Progenitor cell of endocrine pancreas (in vitro differentiated cells): ENCODE results near the gene MAN2A2. TPM values are rescaled to one million over a fixed set of nuclear protein-coding genes. Genes with fewer than 3 reads are reported as not detected.

Experiments
- DNase-seq: peaks from one replicate; pipeline ENCODE4 v3.0.0; 2021; ENCODE audit warnings: low spot score; ENCODE audit not compliant: unreplicated experiment
- H3K27ac Mint-ChIP-seq: 2 replicates; pipeline ENCODE4 v1.8.0; 2021; ENCODE audit warnings: mild to moderate bottlenecking, moderate library complexity, mixed read lengths
- H3K27me3 Mint-ChIP-seq: 2 replicates; pipeline ENCODE4 v1.8.0; 2021; ENCODE audit warnings: mixed read lengths
- H3K36me3 Mint-ChIP-seq: 2 replicates; pipeline ENCODE4 v1.8.0; 2022; ENCODE audit warnings: mixed read lengths; ENCODE audit not compliant: insufficient read depth
- H3K4me1 Mint-ChIP-seq: 2 replicates; pipeline ENCODE4 v1.8.0; 2021; ENCODE audit warnings: low read depth, mixed read lengths
- H3K4me3 Mint-ChIP-seq: 2 replicates; pipeline ENCODE4 v1.8.0; 2021; ENCODE audit warnings: low read depth, mild to moderate bottlenecking, moderate library complexity, mixed read lengths
- H3K9me3 Mint-ChIP-seq: 2 replicates; pipeline ENCODE4 v1.8.0; 2021; ENCODE audit warnings: low read depth, mixed read lengths
- total RNA-seq: library from RNA; stranded (reverse); gene quantifications from 2 replicates; pipeline ENCODE4 v1.2.1, GENCODE V29; 2021
- TF ChIP-seq, protein P1 (sequence below): fragments of 200-600 bp; sonication (generic); IDR thresholded peaks from one replicate; pipeline ENCODE4 v1.5.0; 2021; ENCODE audit warnings: antibody characterized with exemption, mild to moderate bottlenecking; ENCODE audit not compliant: unreplicated experiment

MAN2A2 gene
- total RNA-seq, 1 donor from 2014 or later, result 117 TPM

DNA sequence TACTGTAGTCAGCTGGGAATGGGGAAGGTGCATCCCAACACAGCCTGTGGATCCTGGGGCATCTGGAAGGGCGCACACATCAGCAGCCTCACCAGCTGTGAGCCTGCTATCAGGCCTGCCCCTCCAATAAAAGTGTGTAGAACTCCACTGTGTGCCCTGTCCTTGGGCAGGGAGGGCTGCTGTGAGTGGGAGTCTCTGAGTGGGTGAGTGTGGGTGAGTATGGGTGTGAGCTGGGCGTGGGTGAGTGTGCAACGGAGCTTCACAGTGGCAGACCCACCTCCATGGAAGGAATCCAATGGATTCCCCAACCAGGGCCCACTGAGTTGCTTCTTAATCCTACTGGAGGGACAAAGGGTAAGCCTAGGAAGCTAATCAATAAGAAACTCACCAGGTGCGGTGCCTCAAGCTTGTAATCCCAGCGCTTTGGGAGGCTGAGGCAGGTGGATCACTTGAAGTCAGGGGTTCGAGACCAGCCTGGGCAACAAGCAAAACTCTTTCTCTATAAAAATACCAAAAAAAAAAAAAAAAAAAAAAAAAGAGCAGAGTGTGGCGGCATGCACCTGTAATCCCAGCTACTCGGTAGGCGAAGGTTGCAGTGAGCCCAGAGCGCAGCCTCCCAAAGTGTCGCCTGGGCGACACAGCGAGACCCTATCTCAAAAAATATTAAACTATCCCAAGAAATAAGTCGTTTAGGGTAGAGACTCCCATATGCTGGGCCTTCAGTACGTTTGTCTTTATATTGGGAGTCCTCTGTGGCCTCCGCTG, 51.0 kb downstream of the MAN2A2 start:
- peaks cover 6% of the 10 kb centered on the region for H3K36me3 Mint-ChIP-seq
- H3K27ac Mint-ChIP-seq, result no peak overlapping the region
- TF ChIP-seq, protein P1, sequence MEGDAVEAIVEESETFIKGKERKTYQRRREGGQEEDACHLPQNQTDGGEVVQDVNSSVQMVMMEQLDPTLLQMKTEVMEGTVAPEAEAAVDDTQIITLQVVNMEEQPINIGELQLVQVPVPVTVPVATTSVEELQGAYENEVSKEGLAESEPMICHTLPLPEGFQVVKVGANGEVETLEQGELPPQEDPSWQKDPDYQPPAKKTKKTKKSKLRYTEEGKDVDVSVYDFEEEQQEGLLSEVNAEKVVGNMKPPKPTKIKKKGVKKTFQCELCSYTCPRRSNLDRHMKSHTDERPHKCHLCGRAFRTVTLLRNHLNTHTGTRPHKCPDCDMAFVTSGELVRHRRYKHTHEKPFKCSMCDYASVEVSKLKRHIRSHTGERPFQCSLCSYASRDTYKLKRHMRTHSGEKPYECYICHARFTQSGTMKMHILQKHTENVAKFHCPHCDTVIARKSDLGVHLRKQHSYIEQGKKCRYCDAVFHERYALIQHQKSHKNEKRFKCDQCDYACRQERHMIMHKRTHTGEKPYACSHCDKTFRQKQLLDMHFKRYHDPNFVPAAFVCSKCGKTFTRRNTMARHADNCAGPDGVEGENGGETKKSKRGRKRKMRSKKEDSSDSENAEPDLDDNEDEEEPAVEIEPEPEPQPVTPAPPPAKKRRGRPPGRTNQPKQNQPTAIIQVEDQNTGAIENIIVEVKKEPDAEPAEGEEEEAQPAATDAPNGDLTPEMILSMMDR, result no peak
- DNase-seq, result no peak
- no peaks in the 10 kb centered on the region for H3K9me3 Mint-ChIP-seq
- no peaks in the 10 kb centered on the region for H3K27me3 Mint-ChIP-seq
- H3K4me1 Mint-ChIP-seq, result peaks cover 9% of the 10 kb centered on the region
- peak overlapping the region; percentile 86 for H3K4me3 Mint-ChIP-seq

DNA sequence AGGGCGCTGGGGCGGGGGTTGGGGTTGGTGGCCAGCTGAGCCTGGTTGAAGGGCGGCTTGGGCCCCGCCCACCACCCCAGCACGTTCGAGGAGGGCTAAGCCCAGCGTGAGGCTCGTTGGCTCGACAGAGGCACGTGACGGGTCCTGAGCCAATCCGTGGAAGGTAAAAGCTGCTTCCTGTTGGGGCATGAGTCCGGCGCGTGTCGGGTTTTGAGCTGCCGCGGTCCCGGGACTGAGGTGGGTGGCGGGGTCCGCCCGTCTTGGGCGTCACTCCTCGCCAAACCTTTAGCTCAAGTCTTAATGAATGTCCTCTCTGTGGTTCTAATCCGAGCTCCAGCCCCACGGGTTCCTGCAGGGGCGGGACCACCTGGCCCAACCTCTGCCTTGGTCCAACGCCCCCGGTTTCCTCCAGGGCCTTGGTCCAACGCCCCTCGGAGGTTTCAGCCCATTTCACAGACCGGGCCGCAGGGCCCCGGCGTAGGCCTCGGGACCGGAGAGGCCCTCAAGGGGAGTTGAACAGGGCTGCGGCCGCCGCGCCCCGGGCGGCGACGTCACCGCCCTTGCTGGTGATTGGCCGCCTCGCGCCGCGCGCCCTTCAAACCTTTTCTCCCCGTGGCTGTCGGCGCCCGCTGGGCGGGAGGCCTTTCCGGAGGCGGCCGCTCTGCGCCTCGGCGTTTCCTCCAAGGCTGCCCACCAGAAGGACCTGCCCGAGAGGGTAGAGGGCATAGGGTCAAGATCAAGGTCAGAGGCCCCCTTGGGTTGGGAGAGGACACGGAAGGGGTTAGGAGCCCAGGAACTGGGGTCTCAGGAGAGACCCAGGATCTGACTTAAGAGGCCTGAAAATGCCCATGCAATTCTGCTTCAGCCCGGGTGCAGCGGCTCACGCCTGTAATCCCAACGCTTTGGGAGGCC, 51.9 kb downstream of the MAN2A2 start, which contains the start of gene RCCD1:
Gene RCCD1 (plus strand): TSS at position 173 of the 912 bp plus-strand sequence. CDS start 1,851 bp downstream, outside the sequence.
- H3K27me3 Mint-ChIP-seq, result no peaks in the 10 kb centered on the region
- H3K4me3 Mint-ChIP-seq, result peak within 1 kb of the TSS; percentile 86
- H3K36me3 Mint-ChIP-seq, result peaks cover 9% of the 10 kb centered on the region
- no peaks in the 10 kb centered on the region for H3K9me3 Mint-ChIP-seq
- TF ChIP-seq, protein P1, result no peak
- DNase-seq, result peak; percentile 80
- H3K27ac Mint-ChIP-seq, result peak within 1 kb of the TSS; percentile 95
- peaks cover 9% of the 10 kb centered on the region for H3K4me1 Mint-ChIP-seq

DNA sequence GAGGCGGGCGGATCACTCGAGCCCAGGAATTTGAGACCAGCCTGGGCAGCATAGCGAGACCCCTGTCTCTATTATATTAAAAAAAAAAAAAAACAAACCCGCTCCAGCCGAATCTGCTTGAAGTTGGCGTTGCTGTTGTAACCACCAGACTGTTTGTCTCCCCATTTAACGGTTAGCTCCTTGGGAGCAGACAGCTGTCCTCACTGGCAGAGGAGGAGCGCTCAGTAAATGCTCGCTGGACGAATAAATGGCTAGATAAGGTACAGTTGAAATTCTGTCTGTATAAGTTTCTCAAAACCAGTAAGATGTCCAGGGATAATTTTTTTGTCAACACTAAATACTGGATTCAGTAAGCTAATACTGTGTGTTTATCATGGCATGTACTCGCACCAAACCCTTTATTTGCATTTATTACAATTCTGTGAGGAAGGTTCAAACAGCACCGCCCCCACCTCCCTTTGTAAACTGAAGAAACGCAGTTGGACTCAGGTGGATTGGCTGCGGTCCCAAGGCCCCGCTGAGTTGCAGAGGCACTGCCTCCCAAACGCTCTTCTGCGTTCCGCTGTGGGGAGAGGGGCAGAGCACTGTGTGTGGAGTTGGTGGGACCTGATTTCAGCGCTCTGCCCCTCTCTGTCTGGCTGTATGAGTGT, 52.6 kb downstream of the MAN2A2 start:
- peak overlapping the region; percentile 86 for H3K4me3 Mint-ChIP-seq
- no peak overlapping the region for H3K27ac Mint-ChIP-seq
- H3K27me3 Mint-ChIP-seq, result no peaks in the 10 kb centered on the region
- TF ChIP-seq, protein P1, result no peak
- DNase-seq, result no peak
- H3K4me1 Mint-ChIP-seq, result peaks cover 9% of the 10 kb centered on the region
- H3K36me3 Mint-ChIP-seq, result peaks cover 9% of the 10 kb centered on the region
- no peaks in the 10 kb centered on the region for H3K9me3 Mint-ChIP-seq

DNA sequence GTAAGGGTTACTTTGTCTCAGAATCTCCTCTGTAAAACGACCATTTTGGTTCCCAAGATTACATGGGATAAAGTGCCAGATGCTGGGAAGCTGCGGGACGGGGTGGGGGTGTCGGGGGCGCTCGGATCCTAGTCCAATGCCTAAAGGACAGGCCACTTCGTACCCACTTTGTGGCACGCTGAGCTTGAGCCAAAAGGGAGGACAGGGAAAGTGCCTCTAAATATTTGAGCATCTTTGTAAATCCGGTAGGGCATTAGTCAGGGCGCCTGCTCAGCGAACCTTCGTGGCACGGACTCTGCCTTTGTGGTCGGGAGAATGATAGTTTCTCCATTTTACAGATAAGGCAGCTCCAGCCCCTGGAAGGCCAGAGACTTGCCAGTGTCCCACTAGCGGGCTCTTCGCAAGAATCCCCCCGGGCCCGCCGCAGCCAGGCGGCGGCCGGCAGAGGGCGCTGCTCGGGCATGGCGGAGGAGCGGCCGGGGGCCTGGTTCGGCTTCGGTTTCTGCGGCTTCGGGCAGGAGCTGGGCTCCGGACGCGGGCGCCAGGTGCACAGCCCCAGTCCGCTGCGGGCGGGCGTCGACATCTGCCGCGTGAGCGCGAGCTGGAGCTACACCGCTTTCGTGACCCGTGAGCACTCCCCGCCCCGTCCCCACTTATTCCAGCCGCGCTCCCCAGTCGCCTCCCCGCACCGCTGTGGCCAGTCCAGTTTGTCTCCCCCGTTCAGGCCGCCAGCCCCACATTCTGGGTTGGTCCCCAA, 53.4 kb downstream of the MAN2A2 start:
- Mint-ChIP-seq H3K27ac (peak overlapping the region; percentile 69), H3K36me3 (peaks cover 9% of the 10 kb centered on the region)
- TF ChIP-seq, protein P1, result peak; percentile 98

More for the DNA sequence above, 53.4 kb downstream of the MAN2A2 start:
- DNase-seq, result peak; percentile 87
- Mint-ChIP-seq H3K4me3 (peak overlapping the region; percentile 86), H3K27me3 (no peaks in the 10 kb centered on the region), H3K4me1 (peaks cover 9% of the 10 kb centered on the region), H3K9me3 (no peaks in the 10 kb centered on the region)
